HG02642 (cell line): Measurements from ENCODE around the gene MAGI2.

ENCODE experiments used
- ATAC-seq: cut with Tn5 transposase; IDR thresholded peaks from one replicate; pipeline ENCODE4 v1.9.1; 2021; ENCODE audit warnings: mild to moderate bottlenecking; ENCODE audit not compliant: unreplicated experiment, poor library complexity

The MAGI2 gene

GRCh38 chr7:79453558-79454360 lies at the start of gene MAGI2:
Gene MAGI2 (minus strand): TSS chr7:79453667. CDS start chr7:79453320, 347 bp downstream.
- ATAC-seq: no peak

- ATAC-seq: no peak
Measured at GRCh38 chr7:79502151-79502550, 48.7 kb upstream of the MAGI2 start.

- no peak for ATAC-seq
Measured at GRCh38 chr7:79500759-79501158, 47.3 kb upstream of the MAGI2 start.

- no peak for ATAC-seq
Measured at GRCh38 chr7:79497728-79498127, 44.3 kb upstream of the MAGI2 start.

- no peak for ATAC-seq
Measured at GRCh38 chr7:79495544-79496272, 42.2 kb upstream of the MAGI2 start.

GRCh38 chr7:79494046-79494445 lies 40.6 kb upstream of the MAGI2 start:
- ATAC-seq: no peak

- no peak for ATAC-seq
Measured at GRCh38 chr7:79489371-79489770, 35.9 kb upstream of the MAGI2 start.

- ATAC-seq: no peak
Measured at GRCh38 chr7:79478386-79478785, 24.9 kb upstream of the MAGI2 start.

- ATAC-seq: no peak
Measured at GRCh38 chr7:79475455-79475854, 22.0 kb upstream of the MAGI2 start.

- no peak for ATAC-seq
Measured at GRCh38 chr7:79471699-79472098, 18.2 kb upstream of the MAGI2 start.

- ATAC-seq: no peak
Measured at GRCh38 chr7:79471283-79471682, 17.8 kb upstream of the MAGI2 start.

- ATAC-seq: no peak
Measured at GRCh38 chr7:79465551-79465950, 12.1 kb upstream of the MAGI2 start.

GRCh38 chr7:79464051-79464450 lies 10.6 kb upstream of the MAGI2 start:
- no peak for ATAC-seq

- ATAC-seq: no peak
Measured at GRCh38 chr7:79462390-79462789, 8.9 kb upstream of the MAGI2 start.

- no peak for ATAC-seq
Measured at GRCh38 chr7:79461660-79462059, 8.2 kb upstream of the MAGI2 start.

GRCh38 chr7:79459381-79459780 lies 5.9 kb upstream of the MAGI2 start:
- ATAC-seq: no peak

GRCh38 chr7:79458796-79459195 lies 5.3 kb upstream of the MAGI2 start:
- no peak for ATAC-seq

GRCh38 chr7:79455173-79455790 lies 1.8 kb upstream of the MAGI2 start:
- no peak for ATAC-seq

GRCh38 chr7:79454361-79454960 lies 994 bp upstream of the MAGI2 start:
- ATAC-seq: no peak

- ATAC-seq: no peak
Measured at GRCh38 chr7:79453266-79453557, 255 bp downstream of the MAGI2 start.
